ENCODE results near the gene NABP1.
"Not testable (repeated sequence)": the region's sequence is repeated elsewhere in the genome, so short reads cannot be mapped to it uniquely, and the experiment has no call there.

The NABP1 gene

GRCh38 chr2:191644613-191645012 is 33.3 kb upstream of the NABP1 start:
- not testable (repeated sequence) for H3K4ac ChIP-seq (ENCODE audit: low read length); H4K8ac ChIP-seq (ENCODE audit: low read depth, low read length); H3K36me3 ChIP-seq (replicated peaks in 1 of 2; ENCODE audit: control insufficient read depth in 2 of 2, insufficient read depth in 2 of 2, low read length in 2 of 2); H3K14ac ChIP-seq (ENCODE audit: low read length); H3K9me3 ChIP-seq (replicated peaks in 1 of 2; ENCODE audit: control insufficient read depth in 2 of 2, insufficient read depth in 1 of 2, low read depth in 1 of 2, low read length in 2 of 2); H2BK15ac ChIP-seq (ENCODE audit: low read length); H3K79me1 ChIP-seq (ENCODE audit: low read depth, low read length); H2AK5ac ChIP-seq (ENCODE audit: low read depth, low read length); H3K18ac ChIP-seq (ENCODE audit: low read length); H4K91ac ChIP-seq (ENCODE audit: low read depth, low read length, poor library complexity); H3K23ac ChIP-seq (ENCODE audit: low read depth, low read length, poor library complexity); H3K4me3 ChIP-seq (ENCODE audit: low read length in 2 of 2); H3K4me1 ChIP-seq (ENCODE audit: control insufficient read depth in 2 of 2, insufficient read depth in 1 of 2, low read depth in 1 of 2, low read length in 2 of 2); H2BK12ac ChIP-seq (ENCODE audit: low read length); H3K27me3 ChIP-seq (ENCODE audit: control insufficient read depth in 3 of 3, insufficient read depth in 3 of 3, low read depth in 1 of 3, low read length in 3 of 3); H2AFZ ChIP-seq (ENCODE audit: low read length); H3K27ac ChIP-seq (replicated peaks; ENCODE audit: low read length); DNase-seq (ENCODE audit: low spot score); H3K9ac ChIP-seq (ENCODE audit: low read depth, low read length, poor library complexity); H2BK120ac ChIP-seq (ENCODE audit: low read depth, low read length); H2BK5ac ChIP-seq (ENCODE audit: low read length); H3K4me2 ChIP-seq (ENCODE audit: insufficient read depth, low read length, poor library complexity, severe bottlenecking)
- no CpG with 5 or more reads among the region's 4 CpGs for WGBS, 2 donors (ENCODE audit: extremely low coverage in 2 of 2, insufficient read length in 2 of 2, insufficient replicate concordance in 1 of 2)

DNA sequence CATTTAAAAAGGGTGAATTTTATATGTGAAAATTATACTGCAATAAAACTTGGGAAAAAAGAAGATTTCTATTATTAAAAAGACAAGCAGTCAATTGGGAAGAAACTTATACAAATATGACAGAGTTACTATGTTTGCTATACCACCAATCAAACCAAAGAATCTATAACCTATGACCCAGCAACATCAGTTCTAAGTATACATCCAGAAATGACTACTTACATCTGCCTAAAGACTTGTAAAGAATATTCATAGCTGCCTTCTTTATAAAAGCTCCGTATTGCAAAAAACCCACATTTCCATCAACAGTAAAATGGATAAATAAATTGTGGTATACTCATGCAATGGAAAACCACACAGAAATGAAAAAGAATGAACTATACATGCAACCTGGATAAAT is 32.9 kb upstream of the NABP1 start:
- no peak overlapping the region for H2BK5ac ChIP-seq (ENCODE audit: low read length)
- no peak overlapping the region for H3K27ac ChIP-seq (replicated peaks; ENCODE audit: low read length)
- no peak overlapping the region for H3K18ac ChIP-seq (ENCODE audit: low read length)
- no peaks in the 10 kb centered on the region for H3K36me3 ChIP-seq (replicated peaks in 1 of 2; ENCODE audit: control insufficient read depth in 2 of 2, insufficient read depth in 2 of 2, low read length in 2 of 2)
- H3K23ac ChIP-seq (ENCODE audit: low read depth, low read length, poor library complexity), result no peak overlapping the region
- DNase-seq (ENCODE audit: low spot score), result no peak
- H3K4me1 ChIP-seq (ENCODE audit: control insufficient read depth in 2 of 2, insufficient read depth in 1 of 2, low read depth in 1 of 2, low read length in 2 of 2), result peaks cover 0 to 2% of the 10 kb centered on the region in 2 donors
- H3K79me1 ChIP-seq (ENCODE audit: low read depth, low read length), result no peaks in the 10 kb centered on the region
- H2AK5ac ChIP-seq (ENCODE audit: low read depth, low read length), result no peak overlapping the region
- no peaks in the 10 kb centered on the region for H3K27me3 ChIP-seq (ENCODE audit: control insufficient read depth in 3 of 3, insufficient read depth in 3 of 3, low read depth in 1 of 3, low read length in 3 of 3)
- H3K4me2 ChIP-seq (ENCODE audit: insufficient read depth, low read length, poor library complexity, severe bottlenecking), result no peak overlapping the region
- no peak overlapping the region for H3K4me3 ChIP-seq (ENCODE audit: low read length in 2 of 2)
- WGBS, 2 donors (ENCODE audit: extremely low coverage in 2 of 2, insufficient read length in 2 of 2, insufficient replicate concordance in 1 of 2), result no CpG with 5 or more reads among the region's 1 CpG
- no peak overlapping the region for H2BK120ac ChIP-seq (ENCODE audit: low read depth, low read length)
- H4K91ac ChIP-seq (ENCODE audit: low read depth, low read length, poor library complexity), result no peak overlapping the region
- H2AFZ ChIP-seq (ENCODE audit: low read length), result no peak overlapping the region
- no peak overlapping the region for H2BK15ac ChIP-seq (ENCODE audit: low read length)
- no peaks in the 10 kb centered on the region for H3K9me3 ChIP-seq (replicated peaks in 1 of 2; ENCODE audit: control insufficient read depth in 2 of 2, insufficient read depth in 1 of 2, low read depth in 1 of 2, low read length in 2 of 2)
- H4K8ac ChIP-seq (ENCODE audit: low read depth, low read length), result no peak overlapping the region
- H2BK12ac ChIP-seq (ENCODE audit: low read length), result no peak overlapping the region
- no peak overlapping the region for H3K14ac ChIP-seq (ENCODE audit: low read length)
- H3K4ac ChIP-seq (ENCODE audit: low read length), result no peak overlapping the region
- H3K9ac ChIP-seq (ENCODE audit: low read depth, low read length, poor library complexity), result no peak overlapping the region

- Histone ChIP-seq H4K8ac (ENCODE audit: low read depth, low read length) (no peak overlapping the region), H3K4me1 (ENCODE audit: control insufficient read depth in 2 of 2, insufficient read depth in 1 of 2, low read depth in 1 of 2, low read length in 2 of 2) (peaks cover 0 to 2% of the 10 kb centered on the region in 2 donors), H2AFZ (ENCODE audit: low read length) (no peak overlapping the region), H2BK5ac (ENCODE audit: low read length) (no peak overlapping the region), H3K27ac (replicated peaks; ENCODE audit: low read length) (no peak overlapping the region), H3K27me3 (ENCODE audit: control insufficient read depth in 3 of 3, insufficient read depth in 3 of 3, low read depth in 1 of 3, low read length in 3 of 3) (no peaks in the 10 kb centered on the region), H2AK5ac (ENCODE audit: low read depth, low read length) (no peak overlapping the region), H3K9me3 (replicated peaks in 1 of 2; ENCODE audit: control insufficient read depth in 2 of 2, insufficient read depth in 1 of 2, low read depth in 1 of 2, low read length in 2 of 2) (no peaks in the 10 kb centered on the region), H3K4ac (ENCODE audit: low read length) (no peak overlapping the region), H3K4me3 (ENCODE audit: low read length in 2 of 2) (no peak overlapping the region), H3K36me3 (replicated peaks in 1 of 2; ENCODE audit: control insufficient read depth in 2 of 2, insufficient read depth in 2 of 2, low read length in 2 of 2) (no peaks in the 10 kb centered on the region), H2BK120ac (ENCODE audit: low read depth, low read length) (no peak overlapping the region), H3K23ac (ENCODE audit: low read depth, low read length, poor library complexity) (no peak overlapping the region), H2BK15ac (ENCODE audit: low read length) (no peak overlapping the region), H4K91ac (ENCODE audit: low read depth, low read length, poor library complexity) (no peak overlapping the region), H3K79me1 (ENCODE audit: low read depth, low read length) (no peaks in the 10 kb centered on the region), H2BK12ac (ENCODE audit: low read length) (no peak overlapping the region), H3K4me2 (ENCODE audit: insufficient read depth, low read length, poor library complexity, severe bottlenecking) (no peak overlapping the region), H3K18ac (ENCODE audit: low read length) (no peak overlapping the region), H3K14ac (ENCODE audit: low read length) (no peak overlapping the region), H3K9ac (ENCODE audit: low read depth, low read length, poor library complexity) (no peak overlapping the region)
- DNase-seq (ENCODE audit: low spot score), result no peak
- WGBS, 2 donors (ENCODE audit: extremely low coverage in 2 of 2, insufficient read length in 2 of 2, insufficient replicate concordance in 1 of 2), result no CpG with 5 or more reads among the region's 2 CpGs
These were observed 32.3 kb upstream of the NABP1 start for GRCh38 chr2:191645434-191646162.

GRCh38 chr2:191646163-191646902 is 31.6 kb upstream of the NABP1 start:
- DNase-seq (ENCODE audit: low spot score), result no peak
- H3K18ac ChIP-seq (ENCODE audit: low read length), result no peak overlapping the region
- no peak overlapping the region for H3K9ac ChIP-seq (ENCODE audit: low read depth, low read length, poor library complexity)
- no peak overlapping the region for H2AK5ac ChIP-seq (ENCODE audit: low read depth, low read length)
- H2BK120ac ChIP-seq (ENCODE audit: low read depth, low read length), result no peak overlapping the region
- H2BK5ac ChIP-seq (ENCODE audit: low read length), result no peak overlapping the region
- no peaks in the 10 kb centered on the region for H3K36me3 ChIP-seq (replicated peaks in 1 of 2; ENCODE audit: control insufficient read depth in 2 of 2, insufficient read depth in 2 of 2, low read length in 2 of 2)
- no peaks in the 10 kb centered on the region for H3K9me3 ChIP-seq (replicated peaks in 1 of 2; ENCODE audit: control insufficient read depth in 2 of 2, insufficient read depth in 1 of 2, low read depth in 1 of 2, low read length in 2 of 2)
- peaks cover 0 to 5% of the 10 kb centered on the region in 2 donors for H3K4me1 ChIP-seq (ENCODE audit: control insufficient read depth in 2 of 2, insufficient read depth in 1 of 2, low read depth in 1 of 2, low read length in 2 of 2)
- WGBS, 2 donors (ENCODE audit: extremely low coverage in 2 of 2, insufficient read length in 2 of 2, insufficient replicate concordance in 1 of 2), result no CpG with 5 or more reads among the region's 6 CpGs
- H3K4me3 ChIP-seq (ENCODE audit: low read length in 2 of 2), result no peak overlapping the region
- no peak overlapping the region for H2AFZ ChIP-seq (ENCODE audit: low read length)
- no peaks in the 10 kb centered on the region for H3K79me1 ChIP-seq (ENCODE audit: low read depth, low read length)
- H3K4ac ChIP-seq (ENCODE audit: low read length), result no peak overlapping the region
- no peak overlapping the region for H3K27ac ChIP-seq (replicated peaks; ENCODE audit: low read length)
- no peak overlapping the region for H3K14ac ChIP-seq (ENCODE audit: low read length)
- H2BK15ac ChIP-seq (ENCODE audit: low read length), result no peak overlapping the region
- H3K27me3 ChIP-seq (ENCODE audit: control insufficient read depth in 3 of 3, insufficient read depth in 3 of 3, low read depth in 1 of 3, low read length in 3 of 3), result no peaks in the 10 kb centered on the region
- no peak overlapping the region for H3K23ac ChIP-seq (ENCODE audit: low read depth, low read length, poor library complexity)
- H2BK12ac ChIP-seq (ENCODE audit: low read length), result no peak overlapping the region
- H4K91ac ChIP-seq (ENCODE audit: low read depth, low read length, poor library complexity), result no peak overlapping the region
- no peak overlapping the region for H4K8ac ChIP-seq (ENCODE audit: low read depth, low read length)
- H3K4me2 ChIP-seq (ENCODE audit: insufficient read depth, low read length, poor library complexity, severe bottlenecking), result no peak overlapping the region

Data from neuronal stem cell (in vitro differentiated cells).